ENCODE measurements around the gene MKI67. TPM values are rescaled to one million over a fixed set of nuclear protein-coding genes. Genes with fewer than 3 reads are reported as not detected.
A peak's percentile ranks its signal among the peaks of the same experiment; 100 is the strongest.
"Not testable (repeated sequence)": the region's sequence is repeated elsewhere in the genome, so short reads cannot be mapped to it uniquely, and the experiment has no call there.

The MKI67 gene
- 38.6 TPM for polyA plus RNA-seq (2013, experiment 1 of 2; ENCODE audit: insufficient read length)
- polyA plus RNA-seq (2013, experiment 2 of 2; ENCODE audit: insufficient read length): 43.8 TPM

GRCh38 chr10:128125944-128126764 is at the start of gene MKI67:
MKI67 (minus strand) TSS chr10:128126423; CDS start chr10:128125667, 756 bp downstream.
- peak; percentile 92 for DNase-seq

- no peak for DNase-seq
Observed at GRCh38 chr10:128174581-128175559, 48.6 kb upstream of the MKI67 start.

GRCh38 chr10:128173386-128173785 is 47.2 kb upstream of the MKI67 start:
- DNase-seq: peak; percentile 32

- DNase-seq: no peak
Observed at GRCh38 chr10:128172756-128173155, 46.5 kb upstream of the MKI67 start.

GRCh38 chr10:128169811-128170379 is 43.7 kb upstream of the MKI67 start:
- no peak for DNase-seq

GRCh38 chr10:128167926-128168520 is 41.8 kb upstream of the MKI67 start:
- DNase-seq: no peak

- DNase-seq: not testable (repeated sequence)
Observed at GRCh38 chr10:128167123-128167522, 40.9 kb upstream of the MKI67 start.

- no peak for DNase-seq
Observed at GRCh38 chr10:128166151-128166550, 39.9 kb upstream of the MKI67 start.

- no peak for DNase-seq
Observed at GRCh38 chr10:128165536-128165935, 39.3 kb upstream of the MKI67 start.

GRCh38 chr10:128163701-128164100 is 37.5 kb upstream of the MKI67 start:
- DNase-seq: no peak

GRCh38 chr10:128161031-128161430 is 34.8 kb upstream of the MKI67 start:
- DNase-seq: no peak

- DNase-seq: no peak
Observed at GRCh38 chr10:128160297-128160711, 34.1 kb upstream of the MKI67 start.

- DNase-seq: no peak
Observed at GRCh38 chr10:128158021-128158795, 32.0 kb upstream of the MKI67 start.

- no peak for DNase-seq
Observed at GRCh38 chr10:128156999-128157755, 31.0 kb upstream of the MKI67 start.

GRCh38 chr10:128152741-128153580 is 26.7 kb upstream of the MKI67 start:
- DNase-seq: no peak

- no peak for DNase-seq
Observed at GRCh38 chr10:128151031-128151430, 24.8 kb upstream of the MKI67 start.

- no peak for DNase-seq
Observed at GRCh38 chr10:128150561-128150960, 24.3 kb upstream of the MKI67 start.

GRCh38 chr10:128150045-128150493 is 23.8 kb upstream of the MKI67 start:
- peak; percentile 69 for DNase-seq

- no peak for DNase-seq
Observed at GRCh38 chr10:128149267-128150014, 23.2 kb upstream of the MKI67 start.

Measured in fibroblast of skin of scalp (primary cell).